ENCODE measurements around the gene STUM.

STUM gene

DNA sequence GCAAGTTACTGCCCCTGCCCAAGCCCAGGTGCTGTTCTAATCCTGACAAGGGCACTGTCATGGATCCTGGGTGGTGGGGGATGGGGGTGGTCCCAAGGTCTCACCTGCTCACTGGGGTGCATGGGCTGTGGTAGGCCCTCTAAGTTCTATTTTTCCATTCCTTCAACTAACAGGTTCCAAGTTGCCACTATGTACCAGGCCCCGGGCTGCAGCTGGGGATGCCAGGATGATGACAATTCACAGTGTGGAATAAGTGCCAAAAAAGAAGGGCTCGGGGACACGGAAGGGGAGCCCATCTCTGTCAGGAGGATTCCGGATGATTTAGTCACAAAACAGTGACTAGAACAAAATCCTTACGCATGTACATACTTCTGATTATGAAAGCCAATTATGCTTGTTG is 76.0 kb downstream of the STUM start:
- DNase-seq (ENCODE audit: low spot score) (no peak), FAIRE-seq (no peak)

DNA sequence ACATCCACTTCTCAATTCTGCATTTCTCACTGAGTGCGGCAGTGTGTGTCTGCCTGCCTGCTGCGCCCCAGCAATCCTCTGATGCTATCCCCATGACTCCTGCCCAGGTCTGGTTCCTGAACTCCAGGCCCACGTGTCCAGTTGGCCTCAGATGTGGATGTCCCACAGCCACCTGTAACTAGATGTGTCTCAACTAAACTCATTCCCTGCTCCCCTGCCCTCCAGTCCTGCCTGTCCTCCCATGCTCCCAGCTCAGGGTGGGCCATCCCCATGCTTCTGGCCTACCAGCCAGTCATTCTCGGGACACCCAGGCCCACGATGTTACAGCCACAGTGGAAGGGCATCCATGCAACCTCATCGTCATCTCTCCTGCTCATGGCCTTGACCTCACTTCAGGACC is 76.8 kb downstream of the STUM start:
- DNase-seq (ENCODE audit: low spot score) = no peak
- no peak for FAIRE-seq

DNA sequence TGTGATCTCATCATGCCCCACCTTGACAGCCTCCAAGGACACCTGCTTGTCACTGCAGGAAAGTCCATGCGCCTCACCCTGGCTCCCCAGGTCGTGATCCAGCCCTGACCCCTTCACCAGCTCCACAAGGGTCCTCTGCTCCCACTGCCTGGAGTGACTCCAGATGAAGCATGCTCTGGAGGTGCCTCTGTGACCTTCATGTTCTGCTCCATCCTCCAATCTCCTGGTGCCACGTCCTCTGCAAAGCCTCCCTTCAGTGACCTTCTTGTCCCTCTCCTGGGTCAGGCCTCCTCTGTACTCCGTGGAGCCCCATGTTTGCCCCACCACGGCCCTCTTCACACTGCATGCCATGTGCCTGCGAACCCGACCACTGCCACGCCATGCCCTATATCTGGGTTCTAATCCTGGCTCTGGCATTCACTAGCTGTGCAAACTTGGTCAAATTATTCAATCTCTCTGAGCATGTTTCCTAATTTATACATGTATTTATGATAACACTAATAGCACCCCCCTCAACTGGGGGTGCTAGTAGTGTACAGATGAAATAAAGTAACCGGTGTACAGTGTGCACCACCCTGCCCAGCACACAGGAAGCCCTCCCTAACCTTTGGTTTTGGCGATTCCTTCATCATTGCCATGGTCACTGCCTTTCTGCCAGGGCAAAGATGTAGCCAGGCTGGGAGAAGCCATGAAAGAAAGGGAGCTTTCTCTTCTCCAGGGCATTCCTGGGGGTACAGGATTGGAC is 77.4 kb downstream of the STUM start:
- FAIRE-seq = no peak
- no peak for DNase-seq (ENCODE audit: low spot score)

DNA sequence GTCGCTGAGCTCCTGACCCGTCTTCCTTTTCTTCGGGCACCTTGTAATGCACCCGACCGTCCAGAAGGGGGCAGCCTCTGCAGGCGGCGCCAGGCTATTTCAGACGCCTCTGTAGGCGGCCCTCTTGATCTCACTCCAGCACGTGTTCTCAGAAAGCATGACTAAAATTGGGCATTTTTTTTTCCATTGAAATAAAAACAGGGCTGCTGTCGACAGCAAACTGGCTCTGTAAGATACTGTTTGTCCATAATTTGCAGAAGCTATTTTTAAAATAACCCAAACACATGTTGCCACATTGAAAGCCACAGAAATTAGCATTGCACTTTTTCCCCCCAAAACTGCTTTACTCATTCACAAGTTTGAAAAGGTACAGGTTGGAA is 78.0 kb downstream of the STUM start:
- no peak for FAIRE-seq
- peak; percentile 48 for DNase-seq (ENCODE audit: low spot score)

DNA sequence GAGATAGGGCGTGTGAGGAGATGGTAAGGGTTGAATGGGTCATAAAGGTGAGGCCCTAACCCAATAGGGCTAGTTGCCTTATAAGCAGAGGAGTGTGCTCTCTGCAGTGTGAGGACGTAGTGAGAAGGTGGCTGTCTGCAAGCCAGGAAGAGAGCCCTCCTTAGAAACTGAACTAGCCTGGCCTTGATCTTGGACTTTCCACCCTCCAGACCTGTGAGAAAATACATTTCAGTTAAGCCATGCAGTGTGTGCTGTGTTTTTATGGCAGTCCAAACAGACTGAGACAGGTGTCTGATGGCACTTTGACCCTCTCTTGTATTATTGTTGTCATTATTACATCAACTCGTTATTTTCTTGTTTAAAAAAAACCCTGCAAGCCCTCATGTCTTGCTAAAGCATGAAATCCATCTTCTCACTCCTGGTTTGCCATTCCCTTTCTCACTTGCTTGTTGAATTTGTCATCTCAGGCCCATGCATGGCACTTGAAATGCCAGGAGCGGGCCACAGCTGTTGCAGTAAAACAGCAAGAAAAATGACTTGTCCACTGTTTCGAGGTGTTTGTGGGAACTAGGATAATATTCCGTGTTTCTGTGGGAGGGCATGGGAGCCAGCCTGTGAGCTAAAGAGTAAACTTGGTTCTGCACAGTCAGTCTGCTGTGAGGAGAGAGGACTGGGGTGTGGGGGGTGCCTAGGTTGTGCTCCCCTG is 78.6 kb downstream of the STUM start:
- DNase-seq (ENCODE audit: low spot score) (no peak), FAIRE-seq (no peak)

DNA sequence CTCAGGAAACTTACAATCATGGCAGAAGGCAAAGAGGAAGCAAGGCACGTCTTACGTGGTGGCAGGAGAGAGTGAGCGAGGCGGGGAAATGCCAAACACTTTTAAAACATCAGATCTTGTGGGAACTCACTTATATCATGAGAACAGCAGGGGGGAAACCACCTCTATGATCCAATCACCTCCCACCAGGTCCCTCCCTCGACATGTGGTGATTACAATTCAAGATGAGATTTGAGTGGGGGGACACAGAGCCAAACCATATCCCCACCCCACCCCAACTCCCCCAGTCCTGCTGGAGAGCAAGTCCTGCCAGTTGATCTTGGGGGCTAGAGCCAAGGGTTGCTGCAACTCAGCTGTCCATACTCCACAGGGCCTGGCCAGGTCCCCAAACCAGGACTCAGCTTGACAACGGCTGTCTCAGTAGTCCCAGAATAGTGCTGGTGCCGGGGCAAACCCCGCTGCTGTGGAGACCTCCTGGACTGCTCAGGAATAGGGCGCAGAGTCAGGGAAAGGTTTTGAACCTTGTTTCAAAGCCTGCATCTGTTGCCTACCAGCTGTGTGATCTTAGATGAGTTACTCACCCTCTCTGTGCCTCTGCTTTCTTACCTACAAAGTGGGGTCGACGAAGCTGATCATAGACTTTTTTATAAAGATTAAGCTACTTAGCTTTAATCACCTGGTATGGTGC is 79.5 kb downstream of the STUM start:
- no peak for FAIRE-seq
- DNase-seq (ENCODE audit: low spot score) = no peak

DNA sequence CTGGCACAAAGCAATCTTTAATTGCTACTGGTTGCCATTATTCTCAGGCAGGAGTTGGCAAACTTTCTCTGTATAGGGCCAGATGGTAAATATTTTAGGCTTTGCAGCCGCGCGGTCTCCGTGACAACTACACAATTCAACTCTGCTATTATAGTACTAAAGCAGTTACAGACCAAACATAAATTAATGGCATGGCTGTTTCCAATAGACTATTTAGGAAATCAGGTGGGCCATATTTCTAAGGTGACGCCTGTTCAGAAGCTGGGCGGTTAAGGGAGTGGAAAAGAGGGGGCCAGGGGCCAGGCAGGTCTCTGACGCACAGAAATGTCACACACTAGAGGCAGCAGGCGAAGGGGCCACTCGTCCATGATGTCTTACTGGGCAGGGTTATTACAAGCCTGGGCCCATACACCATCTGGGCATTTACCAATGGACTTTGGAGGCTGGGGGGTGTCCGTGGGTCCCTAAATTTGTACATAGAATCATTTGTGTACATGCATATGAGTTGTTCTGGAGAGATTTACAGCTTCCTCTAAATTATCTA is 80.1 kb downstream of the STUM start:
- FAIRE-seq (no peak), DNase-seq (ENCODE audit: low spot score) (no peak)

DNA sequence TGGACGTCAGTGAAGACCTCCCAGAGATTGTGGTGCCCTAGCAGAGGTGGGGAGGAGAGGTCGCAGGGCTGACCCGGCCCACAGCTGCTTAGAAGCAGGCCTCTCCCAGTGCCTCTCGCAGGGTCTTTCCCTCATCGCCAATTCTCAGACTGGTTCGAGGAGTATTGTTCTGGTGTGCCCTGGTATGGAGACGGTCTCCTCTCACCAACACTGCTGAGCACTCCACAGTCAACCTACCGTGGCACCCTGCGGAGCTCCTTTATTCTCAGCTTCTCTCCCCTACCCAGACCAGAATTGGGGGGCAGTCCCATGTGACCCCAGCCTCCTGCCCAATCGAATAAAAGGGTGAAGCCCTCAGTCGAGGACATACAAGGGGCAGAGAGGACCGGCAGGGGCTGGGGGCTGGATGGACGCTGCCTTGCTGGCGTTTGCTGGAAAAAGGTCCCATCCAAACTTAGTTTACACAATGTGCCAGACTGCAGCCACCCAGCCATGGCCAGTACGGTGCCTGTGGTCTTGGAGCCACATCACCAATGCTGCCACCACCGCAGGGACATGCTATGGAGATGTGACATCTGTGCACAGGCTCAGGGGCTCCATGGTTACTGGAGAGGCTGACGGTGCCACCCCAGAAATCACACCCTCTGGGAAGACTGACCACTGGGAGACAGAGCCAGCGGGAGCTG is 80.8 kb downstream of the STUM start:
- DNase-seq (ENCODE audit: low spot score) (no peak), FAIRE-seq (no peak)

DNA sequence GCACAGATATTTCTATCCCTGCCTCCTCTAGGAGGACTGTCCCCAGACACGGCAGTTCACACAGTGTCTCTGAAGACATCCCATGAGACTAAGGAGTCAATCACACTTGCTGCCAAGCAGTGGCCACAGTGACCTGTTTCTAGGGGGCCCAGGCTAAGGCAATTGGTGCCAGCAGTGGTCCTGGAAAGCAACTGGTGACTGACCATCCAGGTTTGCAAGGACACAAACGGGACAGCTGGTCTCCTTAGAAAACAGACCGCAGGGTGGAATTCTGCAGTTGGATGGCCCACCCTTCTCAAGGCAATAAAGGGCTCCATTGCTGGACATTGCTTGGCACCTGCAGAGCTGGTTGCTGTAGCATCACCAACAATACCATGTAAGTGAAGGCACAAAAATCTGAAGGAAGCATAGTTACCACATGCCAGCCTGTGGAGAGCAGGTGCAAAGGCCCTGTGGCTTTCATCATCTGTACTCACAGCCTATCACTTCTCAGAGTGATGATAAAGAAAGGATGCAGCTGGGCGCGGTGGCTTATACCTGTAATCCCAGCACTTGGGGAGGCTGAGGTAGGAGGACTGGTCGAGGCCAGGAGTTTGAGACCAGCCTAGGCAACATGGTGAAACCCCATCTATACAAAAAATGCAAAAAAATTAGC is 81.5 kb downstream of the STUM start:
- FAIRE-seq = no peak
- DNase-seq (ENCODE audit: low spot score) = no peak

DNA sequence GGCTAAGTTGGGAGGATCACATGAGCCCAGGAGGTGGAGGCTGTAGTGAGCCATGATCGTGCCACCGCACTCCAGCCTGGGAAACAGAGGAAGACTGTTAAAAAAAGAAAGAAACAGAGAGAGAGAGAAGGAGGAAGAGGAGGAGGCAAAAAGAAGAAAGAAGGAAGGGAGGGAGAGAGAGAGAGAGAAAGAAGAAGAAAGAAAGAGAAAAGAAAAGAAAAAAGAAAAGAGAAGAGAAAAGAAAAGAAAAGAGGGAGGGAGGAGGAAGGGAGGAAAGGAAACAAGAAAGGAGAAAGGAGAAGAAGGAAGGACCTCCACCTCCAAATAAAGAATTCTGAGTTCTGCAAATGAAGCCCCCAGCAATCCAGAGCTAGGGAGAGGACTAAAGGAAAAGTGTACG is 82.0 kb downstream of the STUM start:
- DNase-seq (ENCODE audit: low spot score) = no peak
- FAIRE-seq = no peak

DNA sequence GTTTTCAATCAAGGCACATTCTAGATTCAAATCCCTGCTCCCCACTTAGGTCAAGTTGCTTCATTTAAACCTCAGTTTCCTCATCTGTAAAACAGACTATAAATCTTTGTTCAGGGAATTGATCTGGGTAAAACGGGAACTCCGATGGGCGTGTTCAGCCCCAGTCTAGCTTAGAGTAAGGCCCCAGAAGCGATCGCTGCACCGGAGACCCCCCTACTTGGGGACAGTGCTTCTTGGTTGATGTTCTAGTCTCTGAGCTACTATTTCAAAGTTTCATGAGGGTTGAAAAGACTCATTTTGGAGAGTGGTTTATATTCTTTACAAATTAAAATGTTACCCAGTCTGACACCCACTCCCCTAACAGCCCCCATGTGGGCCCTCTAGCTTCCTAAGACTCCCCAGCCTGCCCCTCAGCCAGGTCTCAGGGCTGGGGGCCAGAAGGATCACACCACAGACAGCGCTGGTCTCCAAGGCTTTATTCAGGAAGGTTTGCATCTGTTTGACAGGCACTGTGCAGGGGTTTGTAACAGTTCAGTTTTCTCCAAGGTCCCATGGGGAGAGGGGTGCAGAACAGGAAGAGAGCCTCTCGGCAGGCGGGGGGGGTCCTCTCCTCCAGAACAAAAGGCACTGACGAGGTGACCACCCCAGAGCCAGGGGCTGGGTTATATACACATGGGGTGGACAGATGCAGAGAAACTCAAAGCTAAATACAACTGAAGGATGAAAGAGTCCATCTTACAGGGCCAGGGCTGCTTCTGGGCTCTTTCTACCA is 82.9 kb downstream of the STUM start:
- FAIRE-seq (no peak), DNase-seq (ENCODE audit: low spot score) (no peak)

DNA sequence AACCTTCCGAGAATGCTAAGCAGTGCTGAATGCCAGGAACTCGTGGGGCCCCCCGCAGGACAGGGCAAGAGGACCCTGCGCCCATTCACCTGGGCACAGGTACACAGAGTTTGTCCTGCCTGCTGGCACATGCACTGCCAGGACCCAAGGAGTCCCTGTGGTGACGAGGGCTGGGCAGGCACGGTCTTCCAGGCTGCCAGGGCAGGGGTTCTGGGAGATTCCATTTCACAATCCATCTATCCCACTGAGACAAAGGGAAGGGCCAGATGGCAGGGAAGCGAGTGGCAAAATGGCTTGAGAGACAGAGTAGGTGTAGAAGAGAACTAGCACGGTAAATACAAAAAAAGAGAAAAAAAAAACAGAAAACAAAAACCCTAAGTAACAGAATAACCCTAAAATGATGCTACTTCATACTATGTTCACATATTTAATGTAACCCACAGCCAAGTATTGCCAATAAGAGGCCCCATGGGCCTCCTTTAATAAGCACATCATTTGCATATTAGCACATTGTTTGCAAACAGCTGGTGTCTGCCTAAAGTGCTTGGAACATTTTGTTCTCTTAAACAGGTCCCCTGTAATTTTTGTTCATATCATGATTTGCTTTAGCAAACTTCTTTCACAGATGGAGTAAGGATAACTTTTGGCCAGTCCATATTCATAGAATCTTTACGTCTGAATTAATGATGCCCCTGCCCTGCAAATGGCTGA is 83.8 kb downstream of the STUM start:
- DNase-seq (ENCODE audit: low spot score) (no peak), FAIRE-seq (no peak)

DNA sequence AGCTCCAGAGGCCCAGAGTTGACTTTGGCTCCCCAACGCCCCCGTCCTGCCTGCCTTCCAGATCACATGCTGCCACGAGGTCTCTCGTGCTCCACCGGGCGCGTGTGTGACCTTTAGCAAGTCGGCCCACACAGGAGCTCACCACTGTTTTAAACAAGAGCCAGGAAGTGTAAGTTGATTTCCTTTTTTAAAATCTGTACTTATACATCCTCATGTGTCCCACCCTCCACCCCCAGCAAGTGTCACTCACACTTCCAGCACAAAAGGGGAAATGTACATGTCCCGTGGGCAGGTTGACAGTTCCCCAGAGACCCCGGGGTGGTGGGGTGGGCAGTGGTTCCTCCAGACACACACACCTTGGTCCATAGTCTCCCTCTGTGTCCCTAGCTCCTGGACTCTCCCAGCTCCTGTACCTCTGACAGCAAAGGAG is 84.4 kb downstream of the STUM start:
- FAIRE-seq (no peak), DNase-seq (ENCODE audit: low spot score) (no peak)

DNA sequence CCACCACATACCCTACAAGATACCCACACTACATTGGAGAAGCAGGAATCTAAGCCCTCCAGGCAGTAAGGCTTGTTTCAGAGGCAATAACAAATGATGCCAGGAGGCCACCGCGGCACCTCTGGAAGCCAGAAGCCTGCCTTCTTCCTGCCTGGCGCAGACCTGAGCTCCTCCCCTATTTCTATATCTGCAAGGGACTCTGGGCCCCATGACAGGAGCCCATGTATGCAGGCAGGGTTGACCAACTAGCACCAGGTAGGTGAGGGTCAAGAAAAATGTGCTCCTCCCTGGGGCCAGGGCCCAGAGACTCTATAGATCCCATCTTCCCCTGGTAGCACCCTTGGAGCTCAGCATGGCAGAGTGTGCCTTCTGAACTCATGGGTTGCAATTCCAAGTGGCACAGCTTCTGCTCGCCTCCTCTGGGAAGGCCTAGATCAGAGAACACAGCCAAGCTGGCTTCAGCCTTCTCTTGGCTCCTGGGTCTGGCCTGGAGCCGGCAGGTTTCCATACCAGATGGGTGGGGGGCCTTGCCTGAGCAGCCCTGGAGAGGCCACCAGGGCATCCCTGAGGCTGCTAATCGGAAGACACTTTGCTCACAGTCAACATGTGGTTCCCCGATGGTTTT is 85.1 kb downstream of the STUM start:
- no peak for FAIRE-seq

DNA sequence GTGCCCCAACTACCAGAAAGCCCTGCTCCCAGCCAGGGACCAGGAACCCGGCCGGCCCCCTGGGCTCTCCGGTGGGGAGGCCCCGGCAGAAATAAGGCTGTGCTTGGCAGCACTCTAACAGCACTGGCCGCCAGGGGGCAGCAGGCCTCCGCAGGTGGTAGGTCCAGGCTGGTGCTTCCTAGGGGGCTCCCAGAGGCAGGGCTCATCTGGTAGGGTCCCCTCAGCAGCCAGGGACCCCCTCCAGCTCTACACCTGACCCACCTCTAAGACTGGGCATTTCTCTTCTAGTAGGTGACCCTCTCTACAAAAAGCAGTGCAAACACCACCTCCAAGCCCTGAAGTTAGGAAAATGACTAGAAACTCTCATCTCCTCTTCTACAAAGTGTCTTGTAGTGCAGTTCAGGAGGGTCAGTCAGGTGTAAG is 85.6 kb downstream of the STUM start:
- DNase-seq (ENCODE audit: low spot score) (peak; percentile 29), FAIRE-seq (no peak)

More for the DNA sequence above, 85.1 kb downstream of the STUM start:
- DNase-seq (ENCODE audit: low spot score) = no peak

DNA sequence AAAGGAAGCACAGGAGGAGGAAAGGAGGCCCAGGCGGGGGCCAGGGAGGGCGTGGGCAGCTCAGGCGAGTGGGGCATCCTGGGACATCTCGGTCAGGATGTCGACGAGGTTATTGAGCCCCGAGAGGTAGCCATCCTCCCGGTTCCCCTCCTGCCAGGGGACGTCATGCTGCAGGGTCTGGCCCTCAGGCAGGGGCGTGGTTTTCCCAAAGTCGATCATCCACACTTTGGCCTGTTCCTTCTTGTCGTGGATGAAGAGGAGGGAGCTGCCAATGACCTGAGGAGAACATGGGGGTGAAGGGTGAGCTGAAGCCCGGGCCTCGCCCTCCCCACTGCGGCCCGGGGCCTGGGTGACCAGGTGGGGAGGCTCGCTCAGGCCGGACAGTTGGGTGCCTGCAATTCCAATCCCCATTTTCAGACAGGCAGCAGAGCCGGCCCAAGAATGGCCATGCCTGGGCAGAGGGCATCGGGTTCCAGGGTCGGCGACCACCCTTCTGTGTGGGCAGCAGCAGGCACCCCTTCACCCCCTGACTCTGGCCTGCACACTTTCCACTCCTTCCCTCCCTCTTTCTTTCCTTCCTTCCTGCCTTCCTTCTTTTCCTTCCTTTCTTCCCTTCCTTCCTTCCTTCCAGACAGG is 86.2 kb downstream of the STUM start:
- FAIRE-seq (no peak), DNase-seq (ENCODE audit: low spot score) (no peak)

DNA sequence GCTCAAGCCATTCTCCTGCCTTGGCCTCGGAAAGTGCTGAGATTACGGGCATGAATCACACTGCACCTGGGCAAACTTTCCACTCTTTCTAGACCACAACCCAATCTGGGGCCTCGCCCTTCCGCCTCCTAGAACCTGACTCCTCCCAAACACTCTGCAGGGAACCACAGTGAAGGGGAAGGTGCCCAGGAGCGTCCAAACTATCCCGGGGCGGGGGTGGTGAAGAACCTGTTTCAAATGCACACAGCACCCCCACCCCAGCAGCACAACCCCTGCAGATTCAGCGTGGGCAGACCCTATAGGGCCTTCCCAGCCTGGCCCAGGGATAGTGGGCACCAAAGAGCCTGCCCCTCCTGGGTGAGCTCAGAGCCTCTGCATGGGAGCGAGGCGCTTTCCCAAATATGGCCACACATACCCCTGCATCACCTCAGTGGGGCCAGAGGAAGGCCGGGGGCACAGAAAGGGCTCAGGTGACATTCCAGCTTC is 86.9 kb downstream of the STUM start:
- no peak for FAIRE-seq
- DNase-seq (ENCODE audit: low spot score) = no peak

DNA sequence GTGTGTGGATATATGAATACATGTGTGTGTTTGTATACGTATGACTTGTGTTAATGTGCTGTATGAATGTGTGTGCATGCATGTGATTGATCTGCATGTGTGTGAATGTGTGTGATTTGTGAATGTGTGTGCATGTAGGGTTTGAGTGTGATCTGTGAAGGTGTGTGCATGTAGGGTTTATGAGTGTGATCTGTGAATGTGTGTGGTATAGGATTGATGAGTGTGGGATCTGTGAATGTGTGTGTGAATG is 88.2 kb downstream of the STUM start:
- FAIRE-seq (no peak), DNase-seq (ENCODE audit: low spot score) (no peak)

Measured in RCC 7860 (cell line).